HG03565 (cell line): ENCODE data around the gene PHF20.
"Not testable (repeated sequence)": the region's sequence is repeated elsewhere in the genome, so short reads cannot be mapped to it uniquely, and the experiment has no call there.

Experiments
- ATAC-seq: cut with Tn5 transposase; IDR thresholded peaks from one replicate; pipeline ENCODE4 v1.9.1; 2021; ENCODE audit warnings: mild to moderate bottlenecking, moderate library complexity; ENCODE audit not compliant: unreplicated experiment

Gene PHF20

DNA sequence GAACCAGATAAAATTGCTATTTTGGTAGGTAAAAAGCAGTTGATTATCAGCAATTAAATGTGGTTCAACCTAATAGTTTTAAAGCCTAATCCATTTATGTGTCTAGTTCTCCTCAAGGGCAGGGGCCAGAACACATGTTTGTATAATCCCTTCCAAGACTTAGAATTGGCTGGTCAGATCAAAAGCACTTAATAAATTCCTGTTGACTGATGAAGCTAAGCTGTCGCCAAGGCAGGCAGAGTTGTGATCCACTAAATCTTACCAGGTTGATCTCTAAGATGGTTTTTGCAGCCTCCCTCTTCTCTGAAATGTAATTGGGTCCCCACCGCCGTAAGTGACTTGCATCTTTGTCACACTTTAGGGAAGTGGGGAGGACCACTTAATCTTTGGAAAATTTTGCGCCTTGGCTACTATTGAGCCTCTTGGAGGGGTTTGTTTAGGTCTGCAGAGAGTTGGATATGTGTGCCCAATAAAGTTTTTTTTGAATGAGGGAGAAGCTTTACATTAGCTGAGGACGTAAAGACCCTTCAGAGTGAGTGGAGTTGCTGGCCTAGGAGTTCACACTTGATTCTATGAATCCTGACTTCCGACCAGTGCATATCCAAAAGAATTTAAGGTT is 65.9 kb downstream of the PHF20 start:
- no peak for ATAC-seq

DNA sequence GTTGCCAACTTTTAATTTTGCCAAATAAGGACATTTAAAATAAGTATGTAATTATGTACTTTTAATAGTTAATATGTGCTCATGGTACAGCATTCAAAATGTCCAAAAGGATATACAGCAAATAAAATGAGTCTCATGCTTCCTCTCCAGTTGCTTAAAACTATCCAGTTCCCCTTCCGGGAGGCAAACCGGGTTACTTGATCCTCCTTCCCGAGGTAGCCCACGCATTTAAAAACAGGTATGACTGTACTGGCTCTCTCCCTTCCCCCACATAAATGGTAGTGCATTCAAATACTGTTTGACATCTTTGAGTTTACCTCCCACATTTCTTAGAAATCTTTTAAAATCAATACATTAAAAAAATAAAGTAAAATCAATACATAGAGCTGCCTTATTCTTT is 66.4 kb downstream of the PHF20 start:
- no peak for ATAC-seq

DNA sequence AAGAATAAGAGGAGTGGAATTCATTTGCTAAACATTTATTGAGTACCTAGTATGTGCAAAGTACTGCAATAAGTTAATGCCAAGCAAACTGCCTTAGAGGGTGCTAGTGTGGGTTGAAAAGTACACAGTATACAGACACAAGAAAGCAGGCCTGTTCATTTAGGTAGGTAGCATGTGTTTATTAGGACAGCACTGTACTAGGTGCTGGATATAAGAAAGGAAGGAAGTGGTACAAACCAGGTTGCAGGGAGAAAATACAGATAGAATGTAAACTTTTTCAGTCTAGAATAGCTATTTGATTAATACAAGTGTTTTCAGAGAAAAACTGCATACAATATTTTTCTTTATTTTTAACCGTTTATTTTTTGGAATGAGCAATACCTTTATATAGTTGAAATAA is 68.1 kb downstream of the PHF20 start:
- no peak for ATAC-seq

GRCh38 chr20:35840421-35840820 is 68.6 kb downstream of the PHF20 start:
- no peak for ATAC-seq

DNA sequence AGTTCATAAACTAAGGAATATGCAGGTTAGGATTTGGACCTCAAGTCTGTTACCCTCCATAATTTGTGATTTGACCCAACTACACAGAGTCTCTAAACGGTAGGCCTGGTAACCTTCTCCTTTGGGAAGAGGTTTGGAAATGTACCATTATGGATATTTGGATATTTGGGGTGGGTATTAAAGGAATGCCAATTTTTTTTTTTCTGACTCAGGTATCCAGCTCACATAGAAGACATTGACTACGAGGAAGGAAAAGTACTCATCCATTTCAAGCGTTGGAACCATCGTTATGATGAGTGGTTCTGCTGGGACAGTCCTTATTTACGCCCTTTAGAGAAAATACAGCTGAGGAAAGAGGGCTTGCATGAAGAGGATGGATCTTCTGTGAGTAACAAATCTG is 70.5 kb downstream of the PHF20 start:
- no peak for ATAC-seq

- ATAC-seq: not testable (repeated sequence)
Observed at GRCh38 chr20:35843894-35844293, 72.1 kb downstream of the PHF20 start.

DNA sequence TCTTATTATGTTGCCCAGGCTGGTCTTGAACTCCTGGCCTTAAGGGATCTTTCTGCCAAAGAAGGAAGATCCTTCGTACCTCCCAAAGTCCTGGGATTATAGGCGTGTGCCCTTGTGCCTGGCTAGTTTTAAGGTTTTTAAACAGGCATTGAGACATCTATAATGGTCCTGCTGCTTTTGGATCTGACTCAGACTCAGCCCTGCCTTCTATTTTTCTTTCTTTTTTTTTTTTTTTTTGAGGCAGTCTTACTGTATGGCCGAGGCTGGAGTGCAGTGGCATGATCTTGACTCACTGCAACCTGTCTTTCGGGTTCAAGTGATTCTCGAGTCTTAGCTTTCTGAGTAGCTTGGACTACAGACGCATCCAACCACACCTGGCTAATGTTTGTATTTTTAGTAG is 73.7 kb downstream of the PHF20 start:
- ATAC-seq: no peak

- ATAC-seq: no peak
Observed at GRCh38 chr20:35849706-35850105, 77.9 kb downstream of the PHF20 start.

- not testable (repeated sequence) for ATAC-seq
Observed at GRCh38 chr20:35851659-35852058, 79.8 kb downstream of the PHF20 start.

- ATAC-seq: no peak
Observed at GRCh38 chr20:35854713-35855348, 83.0 kb downstream of the PHF20 start.

- not testable (repeated sequence) for ATAC-seq
Observed at GRCh38 chr20:35855641-35856040, 83.8 kb downstream of the PHF20 start.

- ATAC-seq: no peak
Observed at GRCh38 chr20:35856866-35857265, 85.1 kb downstream of the PHF20 start.

DNA sequence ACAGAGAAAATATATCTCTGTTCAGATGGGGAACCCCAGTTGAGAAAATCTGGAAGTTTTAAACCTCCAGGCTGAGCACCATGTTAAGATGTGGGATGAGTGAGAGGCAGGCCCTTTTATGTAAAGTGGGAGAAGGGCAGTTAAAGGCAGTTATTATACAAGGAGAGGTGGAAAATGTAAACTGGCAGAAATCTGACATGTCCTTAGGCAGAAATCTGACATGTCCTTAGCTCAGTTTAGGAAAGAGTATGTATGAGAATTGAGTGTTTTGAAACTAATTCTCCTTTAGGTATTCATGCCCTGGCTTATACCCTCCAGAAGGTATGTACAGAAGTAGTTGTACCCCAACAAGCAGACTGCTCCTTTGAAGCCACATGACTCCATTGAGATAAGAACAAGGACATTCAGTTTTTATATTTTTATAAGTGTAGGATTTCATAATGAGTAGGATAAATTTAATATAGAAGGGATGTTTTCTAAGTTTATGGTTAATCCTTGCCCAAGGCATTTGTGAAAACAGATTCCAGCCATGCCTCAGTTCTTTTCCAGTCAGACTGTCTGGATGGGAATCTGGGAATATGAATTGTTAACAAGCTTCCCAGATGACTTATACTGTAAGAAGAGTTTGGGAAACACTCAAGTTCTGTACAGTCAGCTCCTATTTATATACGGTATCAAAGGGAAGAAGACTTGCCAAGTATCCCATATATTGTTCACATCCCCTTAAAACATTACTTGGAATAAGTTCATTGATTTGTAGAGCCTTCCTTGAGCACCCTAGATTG is 94.8 kb downstream of the PHF20 start:
- no peak for ATAC-seq

- ATAC-seq: no peak
Observed at GRCh38 chr20:35870541-35871258, 98.9 kb downstream of the PHF20 start.

DNA sequence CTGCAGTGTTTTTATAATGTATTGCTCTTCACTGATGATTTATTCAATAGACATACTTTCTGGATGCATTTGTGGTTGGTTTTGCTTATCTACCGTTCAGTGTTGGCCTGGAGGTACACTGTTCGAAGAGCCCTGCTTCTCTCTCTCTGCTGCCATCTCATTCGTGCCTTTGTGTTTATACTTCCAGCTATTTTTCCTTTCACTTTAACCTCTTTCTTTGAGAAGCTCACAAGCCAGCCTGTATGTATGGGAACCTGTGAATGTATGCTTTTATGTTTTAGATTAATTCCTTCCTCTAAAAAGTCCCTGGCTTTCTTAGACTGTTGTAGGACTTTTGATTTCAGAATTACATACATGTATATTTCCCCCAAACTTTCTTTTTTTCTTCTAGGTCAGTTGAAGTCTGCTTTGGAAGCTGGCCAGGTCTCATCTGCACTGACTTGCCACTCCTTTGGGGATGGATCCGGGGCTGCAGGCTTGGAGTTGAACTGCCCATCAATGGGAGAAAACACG is 99.5 kb downstream of the PHF20 start:
- no peak for ATAC-seq

DNA sequence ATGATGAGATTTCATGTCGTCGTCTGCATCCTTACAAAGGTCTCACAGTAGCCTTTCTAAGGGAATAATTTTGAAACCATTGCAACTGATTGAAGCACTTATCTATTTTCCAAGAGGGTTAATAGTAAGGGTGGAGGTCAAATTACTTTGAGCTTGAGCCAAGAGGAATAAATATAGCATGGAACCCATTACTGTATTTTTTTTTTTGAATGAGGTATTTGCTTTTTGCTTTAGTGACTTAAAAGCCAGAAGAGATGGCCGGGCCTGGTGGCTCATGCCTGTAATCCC is 104.2 kb downstream of the PHF20 start:
- ATAC-seq: no peak

- no peak for ATAC-seq
Observed at GRCh38 chr20:35877611-35878010, 105.8 kb downstream of the PHF20 start.

DNA sequence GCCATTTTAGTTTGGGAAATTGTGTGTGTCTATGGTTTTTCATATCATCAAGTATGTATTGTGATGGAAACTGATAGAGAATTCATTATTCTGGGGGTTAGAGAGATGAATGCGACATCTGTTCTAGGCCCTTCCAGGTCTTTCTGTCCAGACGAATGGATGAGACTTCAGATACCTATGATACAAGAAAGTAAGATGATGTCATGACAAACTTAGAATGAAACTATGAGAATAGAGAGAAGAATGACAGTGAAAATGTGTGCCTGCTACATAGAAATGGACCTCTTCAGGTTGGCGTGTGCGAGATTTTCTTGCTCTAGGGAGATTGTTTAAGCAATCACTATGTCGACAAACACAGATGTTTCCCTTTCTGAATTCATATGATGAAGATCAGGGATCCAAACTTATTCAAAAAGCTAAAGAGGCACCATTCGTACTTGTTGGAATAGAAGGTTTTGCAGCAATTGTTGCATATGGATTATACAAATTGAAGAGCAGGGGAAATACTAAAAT is 106.4 kb downstream of the PHF20 start:
- no peak for ATAC-seq

GRCh38 chr20:35881676-35882075 is 109.9 kb downstream of the PHF20 start:
- no peak for ATAC-seq

DNA sequence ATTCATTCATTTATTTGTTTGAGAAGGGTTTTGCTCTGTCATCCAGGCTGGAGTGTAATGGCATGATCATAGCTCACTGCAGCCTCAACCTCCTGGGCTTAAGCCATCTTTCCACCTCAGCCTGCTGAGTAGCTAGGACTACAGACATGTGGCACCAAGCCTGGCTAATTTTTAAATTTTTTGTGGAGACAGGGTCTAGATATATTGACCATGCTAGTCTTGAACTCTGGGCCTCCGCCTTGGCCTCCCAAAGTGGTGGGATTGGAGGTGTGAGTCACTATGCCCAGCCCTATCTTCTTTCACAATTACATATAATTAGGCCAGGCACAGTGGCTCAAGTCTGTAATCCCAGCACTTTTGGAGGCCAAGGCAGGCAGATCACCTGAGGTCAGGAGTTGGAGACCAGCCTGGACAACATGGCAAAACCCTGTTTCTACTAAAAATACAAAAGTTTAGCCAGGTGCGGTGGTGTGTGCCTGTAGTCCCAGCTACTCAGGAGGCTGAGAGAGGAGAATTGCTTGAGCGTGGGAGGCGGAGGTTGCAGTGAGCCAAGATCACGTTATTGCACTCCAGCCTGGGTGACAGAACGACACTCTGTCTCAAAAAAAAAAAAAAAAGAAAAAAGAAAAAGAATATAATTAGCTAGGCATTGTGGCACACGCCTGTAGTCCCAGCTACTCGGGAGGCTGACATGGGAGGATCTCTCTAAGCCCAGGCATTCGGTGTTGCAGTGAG is 110.8 kb downstream of the PHF20 start:
- not testable (repeated sequence) for ATAC-seq
